H1 (cell line): Measurements from ENCODE around the gene RAB22A. TPM values are rescaled to one million over a fixed set of nuclear protein-coding genes. Genes with fewer than 3 reads are reported as not detected.

Experiments
- CTCF ChIA-PET: fragments of 300-600 bp; sonication (Branson Sonifier 250); formaldehyde crosslinking; loops from one replicate; lab custom pipeline; 2021; ENCODE audit not compliant: partially characterized antibody; lab: Charles Lee
- POLR2A ChIA-PET: fragments of 300-600 bp; sonication (Branson Sonifier 250); formaldehyde crosslinking; loops from one replicate; lab custom pipeline; 2021; ENCODE audit warnings: inconsistent platforms; ENCODE audit not compliant: partially characterized antibody; lab: Charles Lee
- DNase-seq, 2 experiments: peaks; one replicate each; pipeline versions ENCODE4 v3.0.0 to v3.0.0-alpha.2; 2010 to 2022; ENCODE audit warnings: low spot score in 2 of 2, low read depth in 1 of 2, mixed read lengths in 1 of 2
- FAIRE-seq: peaks from 2 replicates; lab custom pipeline; 2011; peaks lifted over from hg19 to GRCh38; lab: Jason Lieb, UNC
- H2AFZ ChIP-seq: 2 replicates; pipeline ENCODE4 v1.8.1; 2012; ENCODE audit warnings: low read length, inconsistent platforms
- H2AK5ac ChIP-seq: 2 replicates; pipeline ENCODE4 v1.6.1; 2013; ENCODE audit warnings: low read depth, low read length
- H2BK120ac ChIP-seq: replicated peaks from 2 replicates; pipeline ENCODE3; 2013; ENCODE audit warnings: low read depth, low read length, inconsistent platforms
- H2BK12ac ChIP-seq: 2 replicates; pipeline ENCODE4 v1.6.1; 2013; ENCODE audit warnings: low read depth, low read length
- H2BK15ac ChIP-seq: 2 replicates; pipeline ENCODE4 v1.6.1; 2013; ENCODE audit warnings: low read length
- H2BK20ac ChIP-seq: 2 replicates; pipeline ENCODE4 v1.6.1; 2013; ENCODE audit warnings: low read length
- H2BK5ac ChIP-seq: 2 replicates; pipeline ENCODE4 v1.6.1; 2013; ENCODE audit warnings: low read depth, low read length
- H3K14ac ChIP-seq: 2 replicates; pipeline ENCODE4 v1.6.1; 2013; ENCODE audit warnings: inconsistent platforms; ENCODE audit not compliant: insufficient read length
- H3K18ac ChIP-seq: 2 replicates; pipeline ENCODE4 v1.6.1; 2013; ENCODE audit warnings: low read length; ENCODE audit errors: extremely low read depth
- H3K23ac ChIP-seq: 2 replicates; pipeline ENCODE4 v1.6.1; 2013; ENCODE audit warnings: inconsistent platforms; ENCODE audit not compliant: insufficient read length
- H3K23me2 ChIP-seq: 2 replicates; pipeline ENCODE4 v1.6.1; 2013; ENCODE audit warnings: low read depth, low read length
- H3K27ac ChIP-seq: 2 replicates; pipeline ENCODE4 v1.6.1; 2011; ENCODE audit warnings: low read depth, low read length, inconsistent platforms
- H3K27me3 ChIP-seq, 4 experiments: replicated peaks in 1 of 4; 1 replicate in 1 of 4; 2 replicates in 3 of 4; pipeline versions ENCODE4 v1.6.1 to v1.8.1; 2011 to 2013; ENCODE audit warnings: low read length in 3 of 4, mild to moderate bottlenecking in 3 of 4, inconsistent platforms in 2 of 4, mixed read lengths in 2 of 4, moderate library complexity in 1 of 4; ENCODE audit not compliant: control insufficient read depth in 3 of 4, insufficient read depth in 3 of 4; ENCODE audit errors: extremely low read depth in 1 of 4
- H3K36me3 ChIP-seq, 4 experiments: 2 replicates each; pipeline versions ENCODE4 v1.6.1 to v1.8.1; 2011 to 2013; ENCODE audit warnings: mild to moderate bottlenecking in 4 of 4, low read length in 3 of 4, moderate library complexity in 2 of 4, control low read depth in 1 of 4, inconsistent platforms in 1 of 4; ENCODE audit not compliant: insufficient read depth in 4 of 4, control insufficient read depth in 2 of 4
- H3K4ac ChIP-seq: replicated peaks from 2 replicates; pipeline ENCODE3; 2013; ENCODE audit warnings: low read length, low read depth, mixed read lengths, inconsistent platforms; ENCODE audit not compliant: insufficient read length
- H3K4me1 ChIP-seq, 4 experiments: replicated peaks in 1 of 4; 1 replicate in 1 of 4; 2 replicates in 3 of 4; pipeline versions ENCODE4 v1.6.1 to v1.8.1; 2011 to 2013; ENCODE audit warnings: low read length in 3 of 4, inconsistent platforms in 2 of 4, mixed read lengths in 1 of 4; ENCODE audit not compliant: insufficient read depth in 4 of 4, control insufficient read depth in 3 of 4
- H3K4me2 ChIP-seq, 2 experiments: 2 replicates each; pipeline versions ENCODE4 v1.6.1 to v1.8.1; 2011 to 2013; ENCODE audit warnings: low read depth in 2 of 2, low read length in 2 of 2, control low read depth in 1 of 2, inconsistent platforms in 1 of 2, mild to moderate bottlenecking in 1 of 2; ENCODE audit not compliant: insufficient read depth in 1 of 2
- H3K4me3 ChIP-seq, 4 experiments: fragments of 200-600, 300-600 bp in 1 of 4; sonication (generic), shearing (Covaris generic), sonication (Bioruptor Twin) in 1 of 4; 2 replicates each; pipeline versions ENCODE4 v1.5.1 to v1.8.1; 2011 to 2016; ENCODE audit warnings: low read length in 4 of 4, low read depth in 3 of 4, control low read depth in 2 of 4, inconsistent platforms in 2 of 4, mild to moderate bottlenecking in 2 of 4, mixed read lengths in 1 of 4, moderate library complexity in 1 of 4; ENCODE audit not compliant: insufficient read depth in 2 of 4; ENCODE audit errors: extremely low read depth in 1 of 4
- H3K56ac ChIP-seq: replicated peaks from 2 replicates; pipeline ENCODE3; 2013; ENCODE audit warnings: low read depth, mild to moderate bottlenecking, mixed read lengths, low read length, inconsistent platforms; ENCODE audit not compliant: insufficient read length
- H3K79me1 ChIP-seq: 2 replicates; pipeline ENCODE4 v1.6.1; 2013; ENCODE audit warnings: low read depth, low read length, control low read depth
- H3K79me2 ChIP-seq, 2 experiments: 2 replicates each; pipeline versions ENCODE4 v1.6.1 to v1.8.1; 2012 to 2013; ENCODE audit warnings: low read length in 2 of 2, mild to moderate bottlenecking in 2 of 2, inconsistent platforms in 1 of 2; ENCODE audit not compliant: insufficient read depth in 2 of 2, control insufficient read depth in 1 of 2
- H3K9ac ChIP-seq, 4 experiments: replicated peaks in 1 of 4; 1 replicate in 1 of 4; 2 replicates in 3 of 4; pipeline versions ENCODE4 v1.6.1 to v1.8.1; 2011 to 2013; ENCODE audit warnings: low read depth in 3 of 4, low read length in 3 of 4, control low read depth in 2 of 4, mild to moderate bottlenecking in 2 of 4, moderate library complexity in 2 of 4, inconsistent platforms in 1 of 4; ENCODE audit errors: extremely low read depth in 1 of 4
- H3K9me3 ChIP-seq, 2 experiments: 2 replicates each; pipeline versions ENCODE4 v1.6.1 to v1.8.1; 2012 to 2013; ENCODE audit warnings: mild to moderate bottlenecking in 2 of 2, moderate library complexity in 2 of 2, control low read depth in 1 of 2, inconsistent platforms in 1 of 2, low read depth in 1 of 2, low read length in 1 of 2, mixed read lengths in 1 of 2; ENCODE audit not compliant: insufficient read depth in 2 of 2
- H4K20me1 ChIP-seq, 2 experiments: replicated peaks in 1 of 2; 2 replicates each; pipeline versions ENCODE3 to v1.8.1; 2011 to 2013; ENCODE audit warnings: inconsistent platforms in 2 of 2, low read length in 2 of 2, mild to moderate bottlenecking in 1 of 2; ENCODE audit not compliant: insufficient read depth in 2 of 2, control insufficient read depth in 1 of 2
- H4K5ac ChIP-seq: 2 replicates; pipeline ENCODE4 v1.6.1; 2013; ENCODE audit warnings: low read length, low read depth, mixed read lengths, inconsistent platforms; ENCODE audit not compliant: insufficient read length
- H4K8ac ChIP-seq: 2 replicates; pipeline ENCODE4 v1.8.0; 2013; ENCODE audit warnings: mild to moderate bottlenecking, moderate library complexity, low read length, inconsistent platforms; ENCODE audit not compliant: insufficient read depth; ENCODE audit errors: extremely low read depth
- H4K91ac ChIP-seq: replicated peaks from 2 replicates; pipeline ENCODE3; 2013; ENCODE audit warnings: low read length, mixed read lengths, inconsistent platforms; ENCODE audit not compliant: insufficient read length
- CHD1 ChIP-seq: IDR thresholded peaks from 2 replicates; pipeline ENCODE4 v1.6.1; 2012; ENCODE audit warnings: low read depth, low read length, improper control_type of control experiment
- CREB1 ChIP-seq: IDR thresholded peaks from 2 replicates; pipeline ENCODE4 v1.6.1; 2012; ENCODE audit warnings: inconsistent platforms
- EP300 ChIP-seq, 2 experiments: IDR thresholded peaks; 1 replicate in 1 of 2; 2 replicates in 1 of 2; pipeline ENCODE4 v1.6.1; 2011 to 2012; ENCODE audit warnings: low read depth in 2 of 2, low read length in 2 of 2, mild to moderate bottlenecking in 2 of 2, borderline replicate concordance in 1 of 2, inconsistent platforms in 1 of 2, moderate library complexity in 1 of 2
- EZH2 ChIP-seq: fragments of 200-600 bp; sonication (generic); IDR thresholded peaks from 2 replicates; pipeline ENCODE4 v1.7.1; 2012; ENCODE audit warnings: low read depth, mild to moderate bottlenecking, moderate library complexity, low read length, inconsistent platforms; ENCODE audit not compliant: severe bottlenecking
- JUN ChIP-seq: IDR thresholded peaks from 2 replicates; pipeline ENCODE4 v1.6.1; 2011; ENCODE audit warnings: low read depth, mild to moderate bottlenecking, improper control_type of control experiment, low read length
- KDM1A ChIP-seq: fragments of 200-600, 300-600 bp; sonication (generic); IDR thresholded peaks from 2 replicates; pipeline ENCODE4 v1.7.1; 2016; ENCODE audit warnings: mild to moderate bottlenecking, low read length, borderline replicate concordance
- POLR2AphosphoS5 ChIP-seq: IDR thresholded peaks from 2 replicates; pipeline ENCODE4 v1.6.1; 2011; ENCODE audit warnings: low read depth, low read length
- RBBP5 ChIP-seq: IDR thresholded peaks from 2 replicates; pipeline ENCODE4 v1.7.1; 2012; ENCODE audit warnings: low read depth, mild to moderate bottlenecking, inconsistent platforms, low read length, moderate library complexity, borderline replicate concordance
- RNF2 ChIP-seq: fragments of 200-900, 300-1000 bp; sonication (generic); IDR thresholded peaks from 2 replicates; pipeline ENCODE4 v1.7.1; 2016; ENCODE audit warnings: borderline replicate concordance, low read depth, mild to moderate bottlenecking, antibody characterized with exemption, low read length; ENCODE audit not compliant: poor library complexity, severe bottlenecking; ENCODE audit errors: missing control alignments
- SAP30 ChIP-seq: fragments of 300-600 bp; sonication (generic); IDR thresholded peaks from 2 replicates; pipeline ENCODE4 v1.7.1; 2012; ENCODE audit warnings: low read length, moderate library complexity, mild to moderate bottlenecking, inconsistent platforms; ENCODE audit not compliant: insufficient read depth, insufficient replicate concordance
- TAF1 ChIP-seq: IDR thresholded peaks from 2 replicates; pipeline ENCODE4 v1.6.1; 2011; ENCODE audit warnings: mild to moderate bottlenecking, low read depth, low read length
- ZNF274 ChIP-seq: IDR thresholded peaks from 2 replicates; pipeline ENCODE4 v1.7.0; 2012; ENCODE audit warnings: low read length, borderline replicate concordance; ENCODE audit errors: extremely low read depth
- WGBS, 2 experiments: shearing (Covaris generic) in 1 of 2; methylation state at CpG; one replicate each; pipeline versions ENCODE4 v1.1.6 to v1.1.7; 2013 to 2015; ENCODE audit warnings: low lambda C conversion rate in 2 of 2, mixed read lengths in 2 of 2, inconsistent platforms in 1 of 2, low coverage in 1 of 2, missing lambda C conversion rate in 1 of 2; ENCODE audit not compliant: insufficient replicate concordance in 2 of 2, insufficient coverage in 1 of 2, insufficient read length in 1 of 2; ENCODE audit errors: extremely low coverage in 1 of 2, missing lambda C conversion rate in 1 of 2; 5-methylcytosine and 5-hydroxymethylcytosine counted together
- polyA plus RNA-seq, 7 experiments: library from polyadenylated mRNA; depleted of rRNA in 3 of 7; stranded (reverse) in 5 of 7; unstranded in 2 of 7; fragments of >200 nt in 5 of 7; fragments of 200-250 nt in 2 of 7; gene quantifications; 1 replicate in 5 of 7; 2 replicates in 1 of 7; 4 replicates in 1 of 7; pipeline versions ENCODE4 v1.2.1 to v1.2.3, GENCODE V29; 2011 to 2013; ENCODE audit warnings: missing spikeins in 2 of 7, mixed read lengths in 2 of 7
- total RNA-seq: library from RNA; stranded (reverse); fragmentation: NEBNext Ultra II Directional; extraction: Animal tissue kit (Norgen Biotek cat#: 25700); gene quantifications from 2 replicates; pipeline ENCODE4 v1.2.1, GENCODE V29; 2021

RAB22A gene
- total and polyA plus RNA-seq, 2 of the 8 experiments (the other 6 are each of a cell fraction or from before 2014, with no cell fraction given) = 3.1 to 6.6 TPM

DNA sequence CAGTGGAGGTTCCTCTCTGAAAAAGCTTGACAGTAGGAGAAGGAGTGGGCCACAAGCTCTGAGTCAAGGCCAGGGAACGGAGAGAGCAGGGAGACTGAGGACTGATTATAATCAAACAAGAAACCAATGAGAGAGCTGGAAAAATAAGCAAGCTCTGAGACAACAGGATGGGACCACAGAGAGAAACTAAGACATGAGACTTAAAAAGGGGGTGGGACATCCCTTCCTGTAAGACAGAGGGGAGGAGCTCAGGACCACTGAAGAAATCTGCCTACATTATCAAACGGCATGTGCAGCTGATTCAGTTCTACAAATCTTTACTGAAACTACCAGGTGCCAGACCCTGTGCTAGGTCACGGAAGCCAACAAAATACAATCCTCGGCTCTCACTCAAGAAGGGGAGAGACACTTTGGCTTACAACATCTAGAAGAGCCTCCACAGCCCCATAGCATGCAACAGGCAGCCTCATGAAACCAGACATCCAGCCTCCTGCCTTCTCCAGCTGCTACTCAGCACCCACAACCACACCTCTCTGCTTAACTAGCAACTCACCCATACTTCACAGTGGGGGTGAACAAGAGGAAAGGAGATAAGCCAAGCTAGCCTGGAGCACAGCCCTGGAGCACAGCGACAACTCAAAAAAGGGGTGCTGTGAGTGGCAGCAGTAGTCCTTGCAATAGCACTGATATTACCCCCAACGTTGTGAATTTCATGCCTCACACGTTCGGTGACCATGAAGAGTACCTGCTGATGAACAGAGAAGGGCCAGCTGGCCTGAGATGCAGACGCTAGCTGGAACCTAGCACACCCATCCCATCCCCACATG, 41.9 kb upstream of the RAB22A start:
- 80% methylated on average over 9 of the region's 9 CpGs; no CpG with 5 or more reads in 1 of the 2 experiments for WGBS, 2 experiments
- Histone ChIP-seq H2BK15ac (no peak overlapping the region), H3K23ac (no peak overlapping the region), H2AK5ac (no peak overlapping the region), H2BK12ac (no peak overlapping the region), H2BK5ac (no peak overlapping the region), H3K36me3 (peaks cover 0 to 6% (median 2%) of the 10 kb centered on the region in 4 experiments; a peak in 5 of 8 replicates), H3K23me2 (no peaks in the 10 kb centered on the region; the same call in 1 of the 2 replicates), H3K4me3 (no peak overlapping the region), H3K79me2 (no peaks in the 10 kb centered on the region), H3K4ac (no peak overlapping the region), H3K9me3 (no peaks in the 10 kb centered on the region), H4K8ac (no peak overlapping the region), H3K9ac (no peak overlapping the region), H3K4me1 (peaks cover 0 to 6% (median 0%) of the 10 kb centered on the region in 4 experiments; a peak in 1 of 7 replicates), H4K5ac (no peak overlapping the region), H3K27ac (no peak overlapping the region), H4K20me1 (peaks cover 2 to 5% of the 10 kb centered on the region in 2 experiments), H3K56ac (no peak overlapping the region), H3K27me3 (no peaks in the 10 kb centered on the region), H2BK120ac (no peak overlapping the region), H2BK20ac (no peak overlapping the region), H3K4me2 (no peak overlapping the region), H3K18ac (no peak overlapping the region), H3K79me1 (no peaks in the 10 kb centered on the region; the same call in 1 of the 2 replicates), H3K14ac (no peak overlapping the region), H2AFZ (no peak overlapping the region), H4K91ac (no peak overlapping the region)
- ChIA-PET POLR2A (no interaction called here), CTCF (interaction anchor here (0.6 to 1.0 kb wide), 4 partner anchors 31 to 177 kb away, joined by 3 read pairs; no protein-coding TSS in a partner anchor)
- FAIRE-seq (no peak), DNase-seq (no peak)
- TF ChIP-seq EP300 (IDR thresholded peaks at IDR 0.05; ENCODE audit: borderline replicate concordance in 1 of 2, low read depth in 2 of 2, low read length in 2 of 2) (no peak), SAP30 (no peak), JUN (no peak), ZNF274 (no peak), POLR2AphosphoS5 (no peak), RBBP5 (no peak), KDM1A (no peak), CREB1 (no peak), TAF1 (no peak), CHD1 (no peak), RNF2 (no peak), EZH2 (no peak)
